HG02642 (cell line): ENCODE measurements around the gene SEMA4B.

ENCODE experiments used
- ATAC-seq: cut with Tn5 transposase; IDR thresholded peaks from one replicate; pipeline ENCODE4 v1.9.1; 2021; ENCODE audit warnings: mild to moderate bottlenecking; ENCODE audit not compliant: unreplicated experiment, poor library complexity

Gene SEMA4B

GRCh38 chr15:90223441-90224165, 22.5 kb downstream of the SEMA4B start:
- no peak for ATAC-seq

GRCh38 chr15:90225047-90225446, 23.9 kb downstream of the SEMA4B start:
- no peak for ATAC-seq

GRCh38 chr15:90225504-90226234, 24.5 kb downstream of the SEMA4B start:
- ATAC-seq: no peak

- no peak for ATAC-seq
Observed at GRCh38 chr15:90227336-90227735, 26.2 kb downstream of the SEMA4B start.

GRCh38 chr15:90227816-90228772, 27.0 kb downstream of the SEMA4B start:
- no peak for ATAC-seq

- no peak for ATAC-seq
Observed at GRCh38 chr15:90228960-90229359, 27.8 kb downstream of the SEMA4B start.

GRCh38 chr15:90230071-90230494, 29.0 kb downstream of the SEMA4B start:
- ATAC-seq: no peak

- no peak for ATAC-seq
Observed at GRCh38 chr15:90230610-90231009, 29.5 kb downstream of the SEMA4B start.

GRCh38 chr15:90231028-90232017, 30.2 kb downstream of the SEMA4B start:
- ATAC-seq: no peak

GRCh38 chr15:90232196-90232595, 31.1 kb downstream of the SEMA4B start:
- ATAC-seq: no peak

- ATAC-seq: no peak
Observed at GRCh38 chr15:90232941-90233386, 31.8 kb downstream of the SEMA4B start.

GRCh38 chr15:90233387-90234095, 32.4 kb downstream of the SEMA4B start, which contains the start of gene CIB1:
Gene CIB1 (minus strand): TSS chr15:90233941. CDS start chr15:90233885, 56 bp downstream.
- peak; percentile 93 for ATAC-seq

GRCh38 chr15:90234096-90234988, 33.2 kb downstream of the SEMA4B start, which contains the start of gene GDPGP1:
Gene GDPGP1 (plus strand): TSS chr15:90234209. CDS start chr15:90240909, 6,700 bp downstream.
- ATAC-seq: peak; percentile 72

GRCh38 chr15:90239371-90239770, 38.2 kb downstream of the SEMA4B start:
- no peak for ATAC-seq

- ATAC-seq: no peak
Observed at GRCh38 chr15:90240856-90241255, 39.7 kb downstream of the SEMA4B start.

- no peak for ATAC-seq
Observed at GRCh38 chr15:90241343-90242192, 40.4 kb downstream of the SEMA4B start.
